Skin of body (tissue), 2 donors: ENCODE data around the gene GSC2. TPM values are rescaled to one million over a fixed set of nuclear protein-coding genes. Genes with fewer than 3 reads are reported as not detected.
"Not testable (repeated sequence)": the region's sequence is repeated elsewhere in the genome, so short reads cannot be mapped to it uniquely, and the experiment has no call there.

Experiments used
- DNase-seq: peaks from one replicate; lab custom pipeline; 2025; lab: John Stamatoyannopoulos, UW
- total RNA-seq: library from RNA; depleted of rRNA; stranded (reverse); fragments of >200 nt; gene quantifications from one replicate; pipeline ENCODE4 v1.2.3, GENCODE V29; 2014

Gene GSC2
- total RNA-seq, 1 donor from 2014 or later, result not detected

DNA sequence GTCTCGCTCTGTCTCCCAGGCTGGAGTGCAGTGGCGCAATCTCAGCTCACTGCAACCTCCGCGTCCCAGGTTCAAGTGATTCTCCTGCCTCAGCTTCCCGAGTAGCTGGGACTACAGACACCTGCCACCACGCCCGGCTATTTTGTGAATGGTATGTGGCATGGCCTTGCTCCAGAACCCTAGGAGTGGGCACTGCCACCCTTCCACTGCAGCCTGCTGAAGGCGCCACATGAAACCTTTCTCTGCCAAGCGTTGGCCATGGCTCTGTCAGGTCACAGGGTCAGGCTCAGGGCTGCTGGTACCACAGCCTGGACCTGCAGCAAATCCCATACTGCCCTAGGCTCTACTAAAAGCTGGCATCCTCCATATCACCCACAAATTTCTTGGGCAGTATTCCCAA lies 6.0 kb upstream of the GSC2 start:
- DNase-seq, result not testable (repeated sequence)

DNA sequence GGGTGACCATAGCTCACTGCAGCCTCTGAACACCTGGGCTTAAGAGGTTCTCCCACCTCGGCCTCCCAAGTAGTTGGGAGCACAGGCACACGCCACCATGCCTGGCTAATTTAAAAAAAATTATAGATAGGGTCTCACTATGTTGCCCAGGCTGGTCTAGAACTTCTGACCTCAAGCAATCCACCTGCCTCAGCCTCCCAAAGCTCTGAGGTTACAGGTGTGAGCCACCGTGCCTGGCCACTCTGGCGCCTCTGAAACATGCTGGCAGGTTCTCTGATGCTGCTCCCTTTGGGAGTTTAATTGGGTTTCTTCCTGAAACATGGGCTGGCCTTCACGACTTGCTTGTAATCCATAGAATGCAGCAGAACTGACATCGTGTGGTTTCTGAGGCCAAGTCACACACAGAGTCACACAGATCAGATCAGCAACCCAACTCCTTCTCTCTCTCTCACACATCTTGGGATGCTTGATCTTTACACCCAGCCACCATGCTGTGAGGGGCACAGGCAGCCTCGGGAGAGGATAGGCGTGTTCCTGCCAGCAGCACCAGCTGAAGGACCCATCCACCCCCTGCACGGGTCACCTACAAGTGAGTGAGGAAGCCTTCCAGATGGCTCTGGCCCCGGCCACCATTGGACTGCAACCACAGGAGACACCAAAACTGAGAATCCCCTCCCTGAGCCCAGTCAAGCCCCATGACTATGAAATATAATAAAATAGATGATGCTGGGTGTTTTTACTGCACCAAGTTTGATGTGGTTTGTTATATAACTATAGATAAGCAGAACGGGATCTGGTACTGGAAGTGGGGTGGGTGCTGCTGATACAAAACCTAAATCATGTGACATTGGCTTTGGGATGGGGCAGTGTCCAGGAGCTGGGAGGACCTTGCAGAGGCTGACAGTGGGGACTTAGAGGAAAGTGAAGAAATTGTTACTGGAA lies 3.1 kb upstream of the GSC2 start:
- no peak for DNase-seq

DNA sequence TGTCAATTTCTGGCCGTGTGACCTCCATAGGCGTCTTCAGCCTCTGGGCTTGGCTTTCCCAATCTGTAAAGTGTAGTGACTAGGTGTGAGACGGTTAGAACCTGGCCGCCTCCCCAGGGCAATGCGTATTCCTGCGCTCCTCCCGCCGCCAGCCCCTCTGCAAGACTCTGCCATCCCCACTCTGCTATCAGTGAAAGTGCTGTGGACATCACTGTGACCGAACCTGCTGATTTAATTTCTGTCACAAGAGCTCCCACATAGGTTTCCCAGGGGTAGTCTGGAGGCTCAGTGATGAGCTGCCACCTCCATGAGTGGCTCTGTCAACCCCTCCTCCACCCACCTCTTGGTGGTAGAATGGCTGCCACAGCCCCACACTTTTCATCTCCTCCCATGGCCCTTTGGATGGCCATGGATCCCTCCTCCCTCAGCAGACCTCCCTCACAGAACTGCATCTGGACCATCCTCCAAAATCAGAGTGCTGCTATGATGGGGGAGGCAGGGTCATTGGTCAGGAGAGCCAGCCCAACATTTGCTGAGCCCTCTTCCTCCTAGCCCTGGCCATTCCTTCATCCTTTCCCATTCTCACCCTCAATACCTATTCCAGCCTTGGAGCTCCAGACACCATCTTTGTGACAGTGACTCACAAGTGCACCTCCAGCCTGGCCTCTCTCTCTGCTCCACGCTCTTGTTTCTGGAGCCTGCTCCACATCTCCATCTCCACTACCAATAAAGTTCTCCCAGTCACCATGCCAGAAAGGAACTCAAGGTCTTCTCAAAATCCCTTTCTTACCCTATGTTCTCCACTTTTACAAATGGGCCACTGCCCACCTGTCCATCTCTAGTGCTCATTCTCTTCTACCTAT lies 1.5 kb upstream of the GSC2 start:
- DNase-seq, result no peak

DNA sequence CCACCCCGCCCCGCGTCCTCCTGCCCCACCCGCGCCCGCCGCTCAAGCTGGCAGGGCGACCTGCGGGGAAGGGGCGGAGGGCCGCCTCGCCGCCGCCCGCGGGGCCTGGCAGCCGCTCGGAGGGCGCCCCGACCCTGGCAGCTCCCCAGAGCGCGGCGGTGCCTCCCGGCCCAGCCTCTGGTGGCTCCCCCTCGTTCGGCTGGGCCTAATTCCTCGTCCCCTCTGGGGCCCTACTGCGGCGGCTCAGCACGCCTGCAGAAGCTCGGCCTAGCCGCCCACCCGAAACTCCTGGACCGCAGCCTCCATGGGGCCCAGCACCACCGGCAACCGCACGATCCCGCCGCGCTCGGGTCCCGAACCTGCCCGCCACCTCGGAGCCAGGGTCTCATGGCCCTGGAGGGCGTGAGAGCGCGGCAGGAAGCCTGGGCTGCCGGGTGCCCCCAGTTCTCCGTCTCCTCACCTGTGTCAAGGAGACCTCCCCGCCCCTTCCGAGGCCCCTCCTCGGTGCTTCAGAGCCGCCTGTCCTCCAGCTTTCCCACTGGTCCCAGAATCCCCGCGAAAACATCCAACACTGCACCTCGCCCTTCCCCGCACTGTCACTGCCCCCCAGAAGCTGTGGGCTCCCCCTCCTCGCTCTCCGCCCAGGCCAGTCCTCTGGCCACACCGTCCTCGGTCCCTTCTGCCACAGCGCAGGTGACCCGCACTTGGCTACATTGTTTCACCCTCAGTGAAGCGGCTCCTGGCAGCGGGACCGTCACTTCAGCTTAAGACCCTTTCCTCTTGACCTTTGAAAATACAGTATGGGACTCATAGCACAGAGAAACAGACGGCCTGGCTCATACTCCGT lies 613 bp upstream of the GSC2 start:
- DNase-seq, result no peak

DNA sequence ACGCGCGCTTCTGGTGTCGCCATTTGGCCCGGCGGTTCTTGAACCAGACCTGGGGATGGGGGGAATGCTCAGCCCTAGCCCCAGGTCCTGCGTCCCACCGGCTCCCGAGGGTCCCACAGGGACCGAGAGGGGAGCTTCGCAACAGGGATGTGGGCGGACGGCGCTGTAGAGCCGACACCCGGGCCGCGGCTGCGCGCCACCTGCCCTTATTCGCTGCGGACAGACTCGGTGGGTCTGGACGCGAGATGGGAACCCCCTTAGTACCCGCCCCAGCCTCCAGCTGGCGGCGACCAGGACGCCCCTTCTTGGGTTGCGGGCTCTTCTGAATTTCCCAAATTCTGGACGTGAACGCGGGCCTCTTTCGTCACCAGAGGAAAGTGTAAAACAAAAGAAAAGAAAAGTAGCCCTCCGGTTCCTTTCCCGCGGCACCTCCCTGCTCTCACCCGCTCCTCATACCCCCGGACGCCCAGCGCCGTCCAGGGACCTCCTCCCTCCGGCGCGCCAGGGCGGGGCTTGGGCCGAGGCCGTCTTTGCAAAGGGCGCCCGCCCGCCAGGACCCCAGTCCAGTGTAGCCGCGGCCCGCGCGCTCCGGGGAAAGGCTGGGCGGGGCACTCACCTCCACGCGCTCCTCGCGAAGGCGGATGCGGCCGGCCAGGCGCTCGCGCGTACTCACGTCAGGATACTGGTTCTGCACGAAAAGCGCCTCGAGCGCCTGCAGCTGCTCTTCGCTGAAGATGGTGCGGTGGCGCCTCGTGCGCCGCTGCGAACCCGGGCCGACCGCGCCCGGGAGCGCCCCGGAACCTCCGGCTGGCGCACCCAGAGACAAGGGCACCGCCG lies 827 bp downstream of the GSC2 start:
- no peak for DNase-seq

DNA sequence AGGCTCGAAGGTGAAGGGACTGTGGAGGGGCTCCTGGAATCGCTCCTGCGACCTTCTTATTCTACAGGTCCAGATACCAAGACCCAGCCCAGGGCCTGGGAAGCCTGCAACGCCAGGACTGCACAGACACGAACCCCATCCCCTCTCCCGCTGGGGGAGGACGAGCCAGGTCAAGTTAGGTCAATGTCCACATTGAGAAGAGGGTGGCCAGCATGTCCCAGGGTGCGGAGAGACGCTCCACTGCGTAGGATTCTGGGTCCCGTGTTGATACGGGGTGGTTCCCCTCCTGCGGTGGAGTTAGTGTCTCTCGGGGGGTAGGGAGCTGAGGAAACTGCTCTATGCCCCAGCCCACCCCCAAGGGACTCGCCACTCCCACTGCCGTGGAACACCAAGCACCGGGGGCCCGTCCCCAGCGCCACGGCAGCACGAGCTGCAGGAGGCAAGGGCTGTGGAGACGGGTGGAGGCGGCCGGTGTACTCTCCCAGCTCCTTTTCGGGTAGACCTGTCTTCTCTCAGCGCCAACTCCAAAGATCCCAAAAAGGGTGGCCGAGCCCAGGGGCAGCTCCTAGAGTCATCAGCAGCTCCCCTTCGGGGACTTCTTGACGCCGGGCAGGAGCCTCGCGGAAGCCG lies 1.6 kb downstream of the GSC2 start:
- no peak for DNase-seq

DNA sequence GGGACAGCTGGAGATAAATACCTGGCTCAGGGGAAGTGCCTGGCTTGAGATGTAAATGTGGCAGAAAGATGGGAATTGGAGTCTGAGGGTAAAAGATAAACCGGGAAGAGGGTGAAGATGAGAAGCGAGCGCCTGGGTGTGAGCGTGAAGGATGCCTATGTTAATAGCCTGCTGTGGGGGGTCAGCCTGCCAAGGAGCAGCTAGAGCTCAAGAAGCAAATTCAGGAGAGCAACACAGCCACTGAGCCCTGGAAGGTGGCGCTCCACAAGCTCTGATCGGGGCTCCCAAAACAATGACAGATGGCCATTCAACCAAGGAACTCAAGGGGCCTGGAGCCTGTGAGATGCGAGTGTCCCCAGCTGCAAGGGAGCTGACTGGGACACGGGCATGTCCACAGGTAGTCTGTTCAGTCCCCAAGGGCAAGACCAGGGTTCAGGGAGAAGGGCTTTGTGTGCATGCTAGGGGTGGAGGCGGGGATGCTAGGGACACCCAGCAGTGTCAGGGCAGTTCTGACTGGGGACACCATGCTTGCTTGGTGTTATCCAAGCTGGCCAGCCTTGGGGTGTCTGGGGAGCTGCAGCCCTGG lies 2.8 kb downstream of the GSC2 start:
- DNase-seq, result no peak

DNA sequence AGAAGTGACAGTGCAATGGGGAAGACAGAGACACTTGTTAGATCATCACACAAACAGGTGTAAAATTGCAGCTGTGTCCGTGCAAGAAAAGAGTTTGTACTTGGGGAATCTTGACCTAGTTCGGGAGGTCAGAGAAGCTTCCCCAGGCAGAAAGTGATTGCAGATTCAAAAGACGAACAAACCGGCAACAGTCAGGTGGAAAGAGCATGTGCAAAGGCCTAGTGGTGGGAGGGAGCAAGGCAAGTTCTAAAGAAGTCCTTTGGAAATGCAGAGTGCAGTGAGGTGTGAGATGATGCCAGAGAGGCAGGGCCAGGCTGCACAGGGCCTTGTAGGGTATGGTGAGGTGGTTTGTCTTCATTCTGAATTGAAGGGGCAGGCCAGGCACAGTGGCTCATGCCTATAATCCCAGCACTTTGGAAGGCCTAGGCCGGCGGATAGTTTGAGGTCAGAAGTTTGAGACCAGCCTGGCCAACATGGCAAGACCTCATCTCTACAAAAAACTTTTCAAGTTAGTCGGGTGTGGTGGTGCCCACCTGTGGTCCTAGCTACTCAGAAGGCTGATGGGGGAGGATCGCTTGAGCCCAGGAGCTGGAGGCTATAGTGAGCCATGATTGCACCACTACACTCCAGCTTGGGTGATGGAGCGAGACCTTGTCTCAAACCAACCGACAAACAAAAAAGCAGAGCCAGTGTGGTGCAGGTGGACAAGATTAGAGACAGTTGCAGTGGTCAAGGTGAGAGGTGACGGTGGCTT lies 3.7 kb downstream of the GSC2 start:
- no peak for DNase-seq

DNA sequence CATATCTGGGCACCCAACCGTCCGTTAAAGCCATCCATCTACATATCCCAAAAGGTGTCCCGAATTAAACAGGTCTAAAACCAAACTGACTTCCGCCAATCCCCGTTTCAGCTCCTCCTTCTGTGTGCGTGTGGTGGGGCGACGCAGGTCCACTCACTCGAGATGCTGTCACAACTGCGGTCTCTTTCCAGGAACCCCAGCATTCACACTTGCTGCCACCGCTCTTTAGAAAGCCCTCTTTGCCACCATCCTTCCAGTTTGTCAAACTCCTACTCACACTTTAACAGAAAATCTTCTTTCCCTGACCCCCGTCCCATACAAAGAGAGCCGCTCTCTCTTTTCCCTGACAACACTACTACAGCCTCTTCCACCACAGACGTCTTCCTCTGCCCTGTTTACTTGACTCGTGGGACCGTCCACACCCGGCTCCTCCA lies 6.1 kb downstream of the GSC2 start:
- no peak for DNase-seq

DNA sequence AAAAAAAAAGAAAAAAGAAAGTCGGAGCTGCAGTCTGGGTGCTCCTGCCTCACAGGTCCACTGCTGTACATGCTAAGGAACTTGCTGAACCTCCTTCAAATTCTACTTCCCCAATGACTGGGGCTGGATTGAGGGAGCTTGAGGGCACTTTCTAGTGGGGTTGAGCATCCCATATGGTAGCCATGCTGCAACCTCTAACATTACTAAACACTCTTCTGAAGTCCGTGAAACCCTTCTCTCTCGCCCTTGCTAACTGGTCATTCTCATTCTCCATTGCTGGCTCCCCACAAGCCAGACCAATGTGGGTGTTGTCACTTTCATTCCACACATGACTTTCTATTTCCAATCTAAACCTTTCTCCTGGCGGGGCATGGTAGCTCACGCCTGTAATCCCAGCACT lies 6.9 kb downstream of the GSC2 start:
- no peak for DNase-seq

DNA sequence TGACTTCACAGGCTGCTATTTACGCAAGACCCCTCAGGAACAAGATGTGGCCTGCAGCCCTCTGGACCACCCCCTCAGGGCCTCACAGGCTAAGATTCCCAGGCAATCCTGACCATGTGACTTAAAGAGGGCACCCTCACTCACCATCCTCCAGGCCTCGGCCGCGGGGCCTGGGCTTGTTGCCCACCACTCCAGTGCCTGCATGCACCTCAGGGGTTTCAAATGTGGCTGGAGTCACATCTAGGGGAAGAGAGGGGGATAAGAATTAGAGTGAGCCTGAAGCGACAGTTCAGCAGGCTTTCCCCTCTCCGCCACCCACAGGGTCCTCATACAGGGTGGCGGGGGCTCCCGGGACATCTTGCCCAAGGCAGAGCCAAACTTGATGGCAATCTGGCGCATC lies 7.7 kb downstream of the GSC2 start:
- no peak for DNase-seq

DNA sequence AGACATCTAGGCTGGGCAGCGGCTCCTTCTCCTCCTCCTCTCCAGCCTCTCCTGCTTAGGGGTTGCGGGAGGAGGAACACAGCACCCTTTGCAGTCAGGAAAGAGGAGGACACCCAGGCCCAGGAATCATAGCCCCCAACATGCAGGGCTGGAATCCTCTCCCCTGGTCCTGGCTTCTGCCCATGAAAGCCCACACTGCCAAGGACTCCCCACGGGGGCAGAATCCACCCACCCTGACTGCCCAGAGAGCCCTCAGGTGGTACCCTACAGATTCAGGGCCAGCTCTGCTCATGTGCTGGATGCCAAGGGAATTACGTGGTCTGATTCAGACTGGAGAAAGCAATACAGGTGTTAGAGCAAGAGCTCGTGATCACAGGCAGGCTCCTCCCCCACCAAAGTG lies 10.1 kb downstream of the GSC2 start:
- DNase-seq, result no peak

DNA sequence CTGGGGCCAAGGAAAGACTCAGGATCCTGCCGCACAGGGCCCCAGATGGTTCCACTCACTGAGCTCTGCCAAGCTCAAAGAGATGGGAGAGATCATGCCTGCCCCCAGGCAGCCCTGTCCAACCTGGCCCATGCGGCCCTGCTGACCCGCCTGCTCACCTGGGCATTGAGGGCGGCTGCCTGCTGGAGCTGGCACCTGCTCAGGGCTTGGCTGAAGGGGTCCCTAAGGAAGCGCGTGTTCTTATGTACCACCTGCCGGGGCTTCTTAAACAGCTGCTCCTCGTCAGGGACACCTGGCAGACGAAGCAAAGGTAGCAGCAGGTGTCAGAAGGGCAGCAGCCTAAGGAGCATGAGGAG lies 11.1 kb downstream of the GSC2 start:
- no peak for DNase-seq

DNA sequence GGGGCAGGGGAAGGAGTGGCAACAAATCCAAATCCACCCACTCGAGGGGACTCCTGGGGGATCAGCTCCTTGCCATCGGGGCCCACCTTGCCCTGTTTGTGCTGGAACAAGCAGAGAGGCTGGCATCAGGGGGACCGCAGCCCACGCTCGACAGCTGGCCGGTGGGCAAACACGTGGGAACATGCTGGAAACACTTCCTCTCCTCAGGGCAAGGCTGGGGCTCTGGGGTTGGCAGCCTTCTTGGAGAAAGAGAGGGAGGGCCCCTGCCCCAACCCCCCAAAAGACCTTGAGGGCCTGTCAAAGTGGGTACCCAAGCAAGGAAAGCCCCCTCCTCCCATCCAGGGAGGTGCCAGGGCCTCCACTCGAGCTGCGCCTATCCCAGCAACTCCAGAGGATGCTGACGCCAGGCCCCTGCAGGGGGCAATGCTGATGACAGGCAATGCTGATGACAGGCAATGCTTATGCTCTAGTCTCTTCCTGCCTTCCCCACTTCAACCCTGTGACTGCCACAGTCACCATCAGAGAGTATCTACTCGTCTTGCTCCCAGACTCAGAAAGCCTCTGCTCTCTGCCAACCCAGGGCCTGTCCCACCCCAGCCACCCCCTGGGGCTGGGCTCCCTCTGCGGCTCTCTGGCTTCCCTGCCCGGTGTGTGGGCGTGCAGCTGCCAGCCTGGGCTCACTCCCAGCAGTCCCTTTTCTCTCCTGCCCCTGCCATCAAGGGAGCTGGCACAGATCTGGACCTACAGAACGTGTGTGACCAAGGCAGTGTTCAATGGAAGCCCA lies 11.7 kb downstream of the GSC2 start:
- no peak for DNase-seq

DNA sequence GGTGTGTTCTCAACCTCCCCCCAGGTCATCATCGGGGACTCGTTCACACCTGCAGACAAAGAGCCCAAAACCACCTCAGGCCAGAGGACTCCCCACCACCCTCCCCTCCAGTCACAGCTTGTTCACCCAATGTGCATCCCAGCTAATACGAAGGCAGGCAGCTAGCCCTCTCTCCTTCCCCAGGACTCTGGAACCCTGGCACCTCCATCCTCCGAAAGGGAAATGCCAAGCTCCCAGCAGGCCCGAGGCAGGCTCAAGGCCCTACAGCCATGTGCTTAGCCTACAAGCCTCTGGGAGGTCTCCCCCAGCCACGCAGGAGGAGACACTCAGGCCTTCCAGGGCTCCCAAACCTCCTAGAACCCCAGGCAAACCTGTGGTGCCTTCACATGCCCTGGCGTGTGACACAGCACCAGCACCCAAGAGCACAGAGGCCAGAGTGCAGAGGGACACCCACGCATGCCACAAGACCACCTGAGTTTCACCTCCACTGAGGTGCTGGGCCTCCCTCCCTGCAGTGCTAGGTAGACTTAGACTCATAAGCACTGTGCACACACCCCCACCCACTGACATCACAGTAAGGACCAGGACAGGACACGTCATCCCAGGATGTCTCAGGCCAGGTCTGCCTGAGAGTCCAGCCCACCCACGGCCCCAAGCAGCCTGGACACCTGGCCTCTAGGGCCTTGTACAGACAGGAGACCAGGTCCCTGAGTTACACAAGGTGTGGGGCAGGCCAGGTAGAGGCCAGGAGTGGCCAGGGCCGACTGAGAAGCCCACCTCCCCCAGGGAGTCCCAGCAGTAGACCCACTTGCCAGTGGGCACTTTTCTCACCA lies 12.5 kb downstream of the GSC2 start:
- DNase-seq, result no peak

DNA sequence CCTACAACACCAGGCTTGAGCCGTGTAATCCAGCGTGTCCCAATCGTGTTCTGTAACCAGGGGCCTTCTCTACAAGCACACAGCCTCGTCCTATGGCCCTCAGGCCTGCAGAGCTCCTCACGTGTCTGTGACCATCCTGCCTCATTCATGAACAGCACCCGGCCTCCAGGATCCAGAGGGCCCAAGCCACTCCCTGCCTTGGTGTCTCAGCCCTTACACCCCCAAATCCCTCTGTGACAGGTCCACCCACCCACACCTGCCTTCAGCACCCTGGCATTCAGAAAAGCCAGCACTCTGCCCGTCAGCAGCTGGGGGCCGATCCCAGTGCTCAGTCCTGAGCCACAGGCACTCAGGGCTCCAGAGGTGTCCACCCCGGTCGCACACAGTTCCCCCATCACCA lies 13.2 kb downstream of the GSC2 start:
- no peak for DNase-seq

DNA sequence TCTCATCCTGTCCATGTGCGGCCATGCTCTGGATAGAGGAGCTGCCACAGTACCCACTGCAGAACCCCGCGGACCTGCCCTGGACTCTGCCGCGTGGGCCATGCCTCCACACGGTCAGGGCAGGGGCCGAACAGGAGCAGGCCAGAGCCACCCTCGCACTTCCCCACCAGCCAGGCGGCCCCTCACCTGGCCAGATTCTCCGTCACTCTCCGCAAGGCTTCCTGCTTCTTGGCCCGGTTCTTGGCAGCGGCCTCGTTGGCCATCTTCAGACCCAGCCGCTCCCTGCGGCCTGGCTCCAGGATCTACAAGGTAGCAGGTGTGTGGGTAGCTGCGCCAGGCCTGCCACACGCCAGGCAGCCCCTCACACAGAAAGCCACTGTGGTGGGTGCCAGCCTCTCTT lies 15.2 kb downstream of the GSC2 start:
- no peak for DNase-seq
